Peyer's patch (tissue), 4 donors: ENCODE measurements around the gene CABP4. TPM values are rescaled to one million over a fixed set of nuclear protein-coding genes. Genes with fewer than 3 reads are reported as not detected.

ENCODE experiments used
- DNase-seq, 3 donors: peaks; one replicate each; pipeline ENCODE4 v3.0.0-alpha.2; 2017 to 2019
- H3K27ac ChIP-seq, 4 donors: fragments of 200-600 bp; sonication (generic); one replicate each; pipeline ENCODE4 v1.5.1; 2016 to 2019
- H3K27me3 ChIP-seq, 2 donors: fragments of 200-600 bp; sonication (generic); one replicate each; pipeline ENCODE4 v1.5.1; 2019
- H3K36me3 ChIP-seq, 3 donors: fragments of 200-600 bp; sonication (generic); one replicate each; pipeline ENCODE4 v1.5.1; 2016 to 2019
- H3K4me1 ChIP-seq, 4 donors: fragments of 200-600 bp; sonication (generic); one replicate each; pipeline ENCODE4 v1.5.1; 2016 to 2019
- H3K4me3 ChIP-seq, 4 donors: fragments of 200-600 bp; sonication (generic); 1 replicate in 3 of 4; 2 replicates in 1 of 4; pipeline ENCODE4 v1.5.1; 2016 to 2019; ENCODE audit warnings: mild to moderate bottlenecking in 1 of 4
- H3K9me3 ChIP-seq, 4 donors: fragments of 200-600 bp; sonication (generic); one replicate each; pipeline ENCODE4 v1.5.1; 2016 to 2019; ENCODE audit warnings: mild to moderate bottlenecking in 1 of 4
- CTCF ChIP-seq, 6 experiments: fragments of 450-650 bp in 4 of 6; fragments of 200-600 bp in 2 of 6; sonication (generic) in 1 of 6; IDR thresholded peaks; one replicate each; pipeline ENCODE4 v1.5.1; 2017 to 2019; ENCODE audit warnings: antibody characterized with exemption in 6 of 6, mild to moderate bottlenecking in 3 of 6, moderate library complexity in 1 of 6
- POLR2A ChIP-seq, 2 donors: fragments of 450-650 bp; IDR thresholded peaks; one replicate each; pipeline ENCODE4 v1.5.1; 2017; ENCODE audit warnings: antibody characterized with exemption in 2 of 2, mild to moderate bottlenecking in 2 of 2, moderate library complexity in 2 of 2
- total RNA-seq, 4 donors: library from RNA; depleted of rRNA; stranded (reverse); fragments of >200 nt; gene quantifications; one replicate each; pipeline ENCODE4 v1.1.0, GENCODE V29; 2016

The CABP4 gene
- total RNA-seq, 4 donors from 2014 or later = 0.85 to 3.3 (median 0.94) TPM; not detected in 1

- Histone ChIP-seq H3K36me3 (no peaks in the 10 kb centered on the region), H3K9me3 (no peaks in the 10 kb centered on the region), H3K27me3 (peaks cover 0 to 8% of the 10 kb centered on the region in 2 donors), H3K27ac (peak overlapping the region in 1 of 4 donors; percentile 98), H3K4me3 (no peak overlapping the region), H3K4me1 (peaks cover 0 to 54% (median 31%) of the 10 kb centered on the region in 4 donors)
- TF ChIP-seq CTCF (IDR thresholded peaks at IDR 0.05) (no peak), POLR2A (IDR thresholded peaks at IDR 0.05) (no peak)
- DNase-seq = peak in 1 of 3 donors; percentile 76
Measured at GRCh38 chr11:67416416-67417335, 38.5 kb upstream of the CABP4 start.

- H3K4me1 ChIP-seq = peaks cover 0 to 50% (median 30%) of the 10 kb centered on the region in 4 donors
- DNase-seq = no peak
- peaks cover 0 to 8% of the 10 kb centered on the region in 2 donors for H3K27me3 ChIP-seq
- no peak for TF ChIP-seq POLR2A (IDR thresholded peaks at IDR 0.05)
- TF ChIP-seq CTCF (IDR thresholded peaks at IDR 0.05) = no peak
- no peaks in the 10 kb centered on the region for H3K36me3 ChIP-seq
- no peak overlapping the region for H3K4me3 ChIP-seq
- H3K9me3 ChIP-seq = no peaks in the 10 kb centered on the region
- peak overlapping the region in 1 of 4 donors; percentile 98 for H3K27ac ChIP-seq
Measured at GRCh38 chr11:67417425-67417824, 37.7 kb upstream of the CABP4 start.

- Histone ChIP-seq H3K27me3 (peaks cover 0 to 8% of the 10 kb centered on the region in 2 donors), H3K9me3 (no peaks in the 10 kb centered on the region), H3K27ac (peak overlapping the region in 2 of 4 donors; percentile 49 to 98), H3K4me1 (peaks cover 0 to 50% (median 30%) of the 10 kb centered on the region in 4 donors), H3K4me3 (no peak overlapping the region), H3K36me3 (no peaks in the 10 kb centered on the region)
- no peak for TF ChIP-seq CTCF (IDR thresholded peaks at IDR 0.05)
- no peak for TF ChIP-seq POLR2A (IDR thresholded peaks at IDR 0.05)
- DNase-seq = peak in 2 of 3 donors; percentile 72 to 78
Measured at GRCh38 chr11:67418476-67419281, 36.5 kb upstream of the CABP4 start.

DNA sequence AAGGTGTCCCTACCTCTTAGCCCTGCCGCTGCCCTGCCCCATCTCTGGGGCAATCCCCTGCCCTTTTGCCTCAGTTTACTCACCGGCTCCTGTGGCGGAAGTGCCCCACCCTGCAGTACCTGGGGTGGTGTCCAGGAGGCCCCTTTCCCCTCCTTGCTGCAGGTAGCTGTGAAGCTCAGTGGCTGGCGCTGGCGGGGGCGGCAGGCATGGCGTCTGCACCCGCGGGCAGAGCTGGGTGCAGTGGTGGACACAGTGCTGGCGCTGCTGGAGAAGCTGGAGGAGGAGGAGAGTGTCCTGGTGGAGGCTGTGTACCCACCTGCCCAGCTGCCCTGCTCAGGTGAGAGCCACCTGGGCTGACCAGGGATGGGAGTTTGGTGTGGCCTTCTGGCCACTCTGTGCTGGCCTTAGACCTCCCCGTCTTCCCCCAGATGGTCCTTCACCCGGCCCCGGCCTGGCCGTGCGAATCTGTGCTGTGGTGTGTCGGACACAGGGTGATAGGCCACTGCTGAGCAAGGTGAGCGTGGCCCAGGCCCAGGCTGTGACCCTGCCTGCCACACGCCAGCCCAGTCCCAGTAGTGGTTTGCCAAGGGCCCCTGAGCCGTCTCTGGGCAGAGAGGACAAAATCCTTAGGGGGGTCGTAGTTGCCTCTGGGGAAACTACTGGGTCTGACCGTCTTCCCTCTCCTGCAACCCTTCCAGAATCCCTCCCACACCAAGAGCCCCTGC is 35.7 kb upstream of the CABP4 start:
- Histone ChIP-seq H3K27me3 (peaks cover 0 to 8% of the 10 kb centered on the region in 2 donors), H3K9me3 (no peaks in the 10 kb centered on the region), H3K36me3 (no peaks in the 10 kb centered on the region), H3K4me3 (no peak overlapping the region), H3K27ac (peak overlapping the region in 3 of 4 donors; percentile 49 to 98 (median 96)), H3K4me1 (peaks cover 0 to 50% (median 30%) of the 10 kb centered on the region in 4 donors)
- no peak for TF ChIP-seq POLR2A (IDR thresholded peaks at IDR 0.05)
- no peak for DNase-seq

GRCh38 chr11:67420147-67420645 is 35.0 kb upstream of the CABP4 start:
- H3K4me1 ChIP-seq = peaks cover 0 to 45% (median 27%) of the 10 kb centered on the region in 4 donors
- peaks cover 0 to 6% of the 10 kb centered on the region in 2 donors for H3K27me3 ChIP-seq
- no peak for DNase-seq
- H3K4me3 ChIP-seq = peak overlapping the region; percentile 51 to 96 (median 76)
- H3K9me3 ChIP-seq = no peaks in the 10 kb centered on the region
- H3K27ac ChIP-seq = peak overlapping the region; percentile 94 to 98 (median 95)
- no peaks in the 10 kb centered on the region for H3K36me3 ChIP-seq
- TF ChIP-seq POLR2A (IDR thresholded peaks at IDR 0.05) = no peak
- TF ChIP-seq CTCF (IDR thresholded peaks at IDR 0.05) = no peak
